ENCODE data around the gene CHRM1.

DNA sequence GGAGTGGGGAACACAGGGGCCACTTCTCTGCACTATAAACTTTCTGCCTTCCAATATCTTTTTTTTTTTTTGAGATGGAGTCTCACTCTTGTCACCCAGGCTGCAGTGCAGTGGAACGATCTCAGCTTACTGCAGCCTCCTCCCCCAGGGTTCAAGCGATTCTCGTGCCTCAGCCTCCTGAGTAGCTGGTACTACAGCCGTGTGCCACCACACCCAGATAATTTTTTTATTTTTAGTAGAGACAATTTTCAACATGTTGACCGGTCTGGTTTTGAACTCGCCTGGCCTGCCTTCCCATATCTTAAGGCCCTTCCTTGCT is 38.8 kb downstream of the CHRM1 start:
- TF ChIP-seq, protein P1, sequence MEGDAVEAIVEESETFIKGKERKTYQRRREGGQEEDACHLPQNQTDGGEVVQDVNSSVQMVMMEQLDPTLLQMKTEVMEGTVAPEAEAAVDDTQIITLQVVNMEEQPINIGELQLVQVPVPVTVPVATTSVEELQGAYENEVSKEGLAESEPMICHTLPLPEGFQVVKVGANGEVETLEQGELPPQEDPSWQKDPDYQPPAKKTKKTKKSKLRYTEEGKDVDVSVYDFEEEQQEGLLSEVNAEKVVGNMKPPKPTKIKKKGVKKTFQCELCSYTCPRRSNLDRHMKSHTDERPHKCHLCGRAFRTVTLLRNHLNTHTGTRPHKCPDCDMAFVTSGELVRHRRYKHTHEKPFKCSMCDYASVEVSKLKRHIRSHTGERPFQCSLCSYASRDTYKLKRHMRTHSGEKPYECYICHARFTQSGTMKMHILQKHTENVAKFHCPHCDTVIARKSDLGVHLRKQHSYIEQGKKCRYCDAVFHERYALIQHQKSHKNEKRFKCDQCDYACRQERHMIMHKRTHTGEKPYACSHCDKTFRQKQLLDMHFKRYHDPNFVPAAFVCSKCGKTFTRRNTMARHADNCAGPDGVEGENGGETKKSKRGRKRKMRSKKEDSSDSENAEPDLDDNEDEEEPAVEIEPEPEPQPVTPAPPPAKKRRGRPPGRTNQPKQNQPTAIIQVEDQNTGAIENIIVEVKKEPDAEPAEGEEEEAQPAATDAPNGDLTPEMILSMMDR (IDR thresholded peaks at IDR 0.05 in 2 of 3, conservative IDR thresholded peaks at IDR 0.05 in 1 of 3; ENCODE audit: borderline replicate concordance in 1 of 3, insufficient read depth in 1 of 3, low read depth in 2 of 3, low read length in 2 of 3): no peak
- TF ChIP-seq CBX3 (IDR thresholded peaks at IDR 0.05; ENCODE audit: low read depth) (no peak), EZH2 (IDR thresholded peaks at IDR 0.05) (no peak), POLR2AphosphoS5 (IDR thresholded peaks at IDR 0.05; ENCODE audit: low read depth, low read length) (no peak), POLR2A (IDR thresholded peaks at IDR 0.05; ENCODE audit: borderline replicate concordance, extremely low read depth, insufficient read depth, insufficient read length) (no peak)
- TF ChIP-seq, protein P2, sequence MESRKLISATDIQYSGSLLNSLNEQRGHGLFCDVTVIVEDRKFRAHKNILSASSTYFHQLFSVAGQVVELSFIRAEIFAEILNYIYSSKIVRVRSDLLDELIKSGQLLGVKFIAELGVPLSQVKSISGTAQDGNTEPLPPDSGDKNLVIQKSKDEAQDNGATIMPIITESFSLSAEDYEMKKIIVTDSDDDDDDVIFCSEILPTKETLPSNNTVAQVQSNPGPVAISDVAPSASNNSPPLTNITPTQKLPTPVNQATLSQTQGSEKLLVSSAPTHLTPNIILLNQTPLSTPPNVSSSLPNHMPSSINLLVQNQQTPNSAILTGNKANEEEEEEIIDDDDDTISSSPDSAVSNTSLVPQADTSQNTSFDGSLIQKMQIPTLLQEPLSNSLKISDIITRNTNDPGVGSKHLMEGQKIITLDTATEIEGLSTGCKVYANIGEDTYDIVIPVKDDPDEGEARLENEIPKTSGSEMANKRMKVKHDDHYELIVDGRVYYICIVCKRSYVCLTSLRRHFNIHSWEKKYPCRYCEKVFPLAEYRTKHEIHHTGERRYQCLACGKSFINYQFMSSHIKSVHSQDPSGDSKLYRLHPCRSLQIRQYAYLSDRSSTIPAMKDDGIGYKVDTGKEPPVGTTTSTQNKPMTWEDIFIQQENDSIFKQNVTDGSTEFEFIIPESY (IDR thresholded peaks at IDR 0.05; ENCODE audit: extremely low read depth, insufficient replicate concordance, low read length): no peak
- TF ChIP-seq, protein P3, sequence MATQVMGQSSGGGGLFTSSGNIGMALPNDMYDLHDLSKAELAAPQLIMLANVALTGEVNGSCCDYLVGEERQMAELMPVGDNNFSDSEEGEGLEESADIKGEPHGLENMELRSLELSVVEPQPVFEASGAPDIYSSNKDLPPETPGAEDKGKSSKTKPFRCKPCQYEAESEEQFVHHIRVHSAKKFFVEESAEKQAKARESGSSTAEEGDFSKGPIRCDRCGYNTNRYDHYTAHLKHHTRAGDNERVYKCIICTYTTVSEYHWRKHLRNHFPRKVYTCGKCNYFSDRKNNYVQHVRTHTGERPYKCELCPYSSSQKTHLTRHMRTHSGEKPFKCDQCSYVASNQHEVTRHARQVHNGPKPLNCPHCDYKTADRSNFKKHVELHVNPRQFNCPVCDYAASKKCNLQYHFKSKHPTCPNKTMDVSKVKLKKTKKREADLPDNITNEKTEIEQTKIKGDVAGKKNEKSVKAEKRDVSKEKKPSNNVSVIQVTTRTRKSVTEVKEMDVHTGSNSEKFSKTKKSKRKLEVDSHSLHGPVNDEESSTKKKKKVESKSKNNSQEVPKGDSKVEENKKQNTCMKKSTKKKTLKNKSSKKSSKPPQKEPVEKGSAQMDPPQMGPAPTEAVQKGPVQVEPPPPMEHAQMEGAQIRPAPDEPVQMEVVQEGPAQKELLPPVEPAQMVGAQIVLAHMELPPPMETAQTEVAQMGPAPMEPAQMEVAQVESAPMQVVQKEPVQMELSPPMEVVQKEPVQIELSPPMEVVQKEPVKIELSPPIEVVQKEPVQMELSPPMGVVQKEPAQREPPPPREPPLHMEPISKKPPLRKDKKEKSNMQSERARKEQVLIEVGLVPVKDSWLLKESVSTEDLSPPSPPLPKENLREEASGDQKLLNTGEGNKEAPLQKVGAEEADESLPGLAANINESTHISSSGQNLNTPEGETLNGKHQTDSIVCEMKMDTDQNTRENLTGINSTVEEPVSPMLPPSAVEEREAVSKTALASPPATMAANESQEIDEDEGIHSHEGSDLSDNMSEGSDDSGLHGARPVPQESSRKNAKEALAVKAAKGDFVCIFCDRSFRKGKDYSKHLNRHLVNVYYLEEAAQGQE (IDR thresholded peaks at IDR 0.05; ENCODE audit: low read depth): no peak
- TF ChIP-seq, protein P4, sequence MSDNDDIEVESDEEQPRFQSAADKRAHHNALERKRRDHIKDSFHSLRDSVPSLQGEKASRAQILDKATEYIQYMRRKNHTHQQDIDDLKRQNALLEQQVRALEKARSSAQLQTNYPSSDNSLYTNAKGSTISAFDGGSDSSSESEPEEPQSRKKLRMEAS (IDR thresholded peaks at IDR 0.05): no peak
